ENCODE data around the gene SERPINB8.
A peak's percentile ranks its signal among the peaks of the same experiment; 100 is the strongest.

DNA sequence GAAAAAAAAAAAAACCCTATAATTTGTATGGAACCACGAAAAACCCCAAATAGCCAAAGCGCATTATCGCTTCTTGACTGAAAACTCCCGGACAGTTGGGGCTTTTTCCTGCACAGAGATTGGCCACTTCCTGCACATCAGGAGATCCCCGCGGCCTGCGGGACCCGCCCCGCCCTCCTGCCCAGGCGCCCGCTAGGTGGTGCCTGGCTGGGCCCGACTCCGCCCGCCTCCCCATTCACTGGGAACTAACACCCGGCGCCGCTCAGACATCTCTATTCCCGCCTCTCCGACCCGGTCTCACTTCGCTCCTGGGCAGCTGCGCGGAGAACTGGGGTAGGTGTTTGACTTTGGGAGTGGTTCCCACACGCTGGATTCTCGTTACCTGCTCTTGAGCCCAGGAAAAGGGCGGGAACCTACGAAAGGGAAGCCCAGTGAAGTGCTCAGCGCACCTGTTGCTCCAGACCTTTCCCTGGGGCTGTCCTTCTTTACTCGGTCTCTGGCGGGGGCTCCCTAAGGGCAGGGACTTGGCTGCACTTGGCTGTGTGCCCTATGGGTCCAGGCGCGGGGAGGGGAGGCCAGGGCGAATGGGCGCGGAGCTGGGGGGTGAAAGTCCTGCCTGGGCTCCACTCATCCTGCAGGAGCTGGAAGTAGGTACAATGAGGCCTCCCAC is 20.7 kb upstream of the SERPINB8 start, which contains the start of gene HMSD:
- TF ChIP-seq, protein P1, sequence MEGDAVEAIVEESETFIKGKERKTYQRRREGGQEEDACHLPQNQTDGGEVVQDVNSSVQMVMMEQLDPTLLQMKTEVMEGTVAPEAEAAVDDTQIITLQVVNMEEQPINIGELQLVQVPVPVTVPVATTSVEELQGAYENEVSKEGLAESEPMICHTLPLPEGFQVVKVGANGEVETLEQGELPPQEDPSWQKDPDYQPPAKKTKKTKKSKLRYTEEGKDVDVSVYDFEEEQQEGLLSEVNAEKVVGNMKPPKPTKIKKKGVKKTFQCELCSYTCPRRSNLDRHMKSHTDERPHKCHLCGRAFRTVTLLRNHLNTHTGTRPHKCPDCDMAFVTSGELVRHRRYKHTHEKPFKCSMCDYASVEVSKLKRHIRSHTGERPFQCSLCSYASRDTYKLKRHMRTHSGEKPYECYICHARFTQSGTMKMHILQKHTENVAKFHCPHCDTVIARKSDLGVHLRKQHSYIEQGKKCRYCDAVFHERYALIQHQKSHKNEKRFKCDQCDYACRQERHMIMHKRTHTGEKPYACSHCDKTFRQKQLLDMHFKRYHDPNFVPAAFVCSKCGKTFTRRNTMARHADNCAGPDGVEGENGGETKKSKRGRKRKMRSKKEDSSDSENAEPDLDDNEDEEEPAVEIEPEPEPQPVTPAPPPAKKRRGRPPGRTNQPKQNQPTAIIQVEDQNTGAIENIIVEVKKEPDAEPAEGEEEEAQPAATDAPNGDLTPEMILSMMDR (IDR thresholded peaks at IDR 0.05; ENCODE audit: extremely low read depth in 1 of 2, insufficient read depth in 1 of 2, low read depth in 1 of 2, low read length in 2 of 2), result peak; percentile 37 to 59
- TF ChIP-seq POLR2AphosphoS5 (IDR thresholded peaks at IDR 0.05; ENCODE audit: insufficient read depth, low read depth, low read length), result no peak
- TF ChIP-seq MYC (IDR thresholded peaks at IDR 0.05; ENCODE audit: low read depth, low read length), result no peak
